Measurements from ENCODE around the gene BTN2A1.
"Not testable (repeated sequence)": the region's sequence is repeated elsewhere in the genome, so short reads cannot be mapped to it uniquely, and the experiment has no call there.

Gene BTN2A1

DNA sequence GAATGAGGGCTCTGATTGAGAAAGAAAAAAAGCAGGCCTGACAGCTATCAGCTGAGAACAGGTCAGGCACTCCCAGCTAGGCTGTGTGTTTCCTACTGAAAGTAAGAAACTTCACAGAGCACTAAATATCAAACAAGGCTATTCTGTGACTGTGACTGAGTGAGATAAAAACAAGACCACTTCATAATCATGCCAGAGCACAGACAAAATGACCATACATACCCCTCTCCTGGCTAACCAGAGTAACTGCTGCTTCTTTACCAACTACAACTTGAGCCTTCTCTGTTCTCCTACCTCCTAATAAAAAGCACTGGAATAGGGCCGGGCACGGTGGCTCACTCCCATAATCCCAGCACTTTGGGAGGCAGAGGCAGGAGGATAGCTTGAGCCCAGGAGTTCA, 35.5 kb downstream of the BTN2A1 start:
- no peak for DNase-seq (ENCODE audit: low read depth in 2 of 2)

DNA sequence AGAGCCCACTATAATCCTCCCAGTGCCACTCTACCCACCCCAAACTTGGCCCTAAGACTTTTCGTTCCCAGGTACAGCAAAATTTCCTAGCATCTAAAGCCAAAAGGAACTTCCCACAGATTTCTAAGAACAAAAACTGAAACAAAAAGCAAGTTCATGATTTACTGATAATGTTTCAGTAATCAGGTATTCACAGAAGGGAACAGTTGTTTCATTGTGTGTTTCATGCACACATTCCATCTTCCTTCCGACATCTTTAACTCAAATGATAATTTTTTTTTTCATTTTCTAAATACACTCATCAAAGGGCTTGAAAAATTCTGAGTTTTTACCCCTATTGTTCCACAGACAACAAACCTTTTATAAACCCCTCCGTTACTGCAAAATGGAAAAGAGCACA, 36.4 kb downstream of the BTN2A1 start:
- no peak for DNase-seq (ENCODE audit: low read depth in 2 of 2)

DNA sequence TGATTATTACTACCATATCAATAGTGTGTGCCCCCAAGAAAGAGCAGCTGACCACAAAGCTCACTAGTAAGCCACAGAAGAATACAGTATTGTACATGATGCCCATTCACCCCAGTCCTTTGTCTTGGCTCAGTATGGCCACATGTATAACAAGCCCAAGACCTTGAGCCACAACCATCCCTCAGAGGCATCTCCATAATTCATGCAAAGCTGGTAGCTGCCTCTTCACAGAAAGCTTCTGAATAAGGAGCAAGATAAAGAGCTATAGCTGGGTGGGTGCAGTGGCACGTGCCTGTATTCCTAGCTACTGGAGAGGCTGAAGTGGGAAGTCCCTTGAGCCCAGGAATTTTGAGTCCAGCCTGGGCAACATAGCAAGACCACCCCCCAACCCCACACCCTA, 37.5 kb downstream of the BTN2A1 start:
- DNase-seq (ENCODE audit: low read depth in 2 of 2), result no peak

DNA sequence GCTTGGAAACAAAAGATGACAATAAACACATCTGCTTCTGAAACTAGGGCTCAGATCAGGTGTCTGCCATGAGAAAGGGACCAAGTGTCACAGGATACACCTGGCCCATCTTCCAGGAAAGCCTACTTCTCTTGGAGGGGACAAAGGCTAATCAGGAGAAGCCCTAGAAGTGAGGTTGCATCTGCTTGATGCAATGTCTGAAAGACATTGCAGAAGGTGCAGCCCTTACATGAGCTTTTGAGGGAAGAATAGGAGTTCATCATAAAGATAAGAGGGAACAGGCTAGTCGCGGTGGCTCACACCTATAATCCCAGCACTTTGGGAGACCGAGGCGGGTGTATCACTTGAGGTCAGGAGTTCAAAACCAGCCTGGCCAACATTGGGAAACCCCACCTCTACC, 39.9 kb downstream of the BTN2A1 start:
- DNase-seq (ENCODE audit: low read depth in 2 of 2), result no peak

DNA sequence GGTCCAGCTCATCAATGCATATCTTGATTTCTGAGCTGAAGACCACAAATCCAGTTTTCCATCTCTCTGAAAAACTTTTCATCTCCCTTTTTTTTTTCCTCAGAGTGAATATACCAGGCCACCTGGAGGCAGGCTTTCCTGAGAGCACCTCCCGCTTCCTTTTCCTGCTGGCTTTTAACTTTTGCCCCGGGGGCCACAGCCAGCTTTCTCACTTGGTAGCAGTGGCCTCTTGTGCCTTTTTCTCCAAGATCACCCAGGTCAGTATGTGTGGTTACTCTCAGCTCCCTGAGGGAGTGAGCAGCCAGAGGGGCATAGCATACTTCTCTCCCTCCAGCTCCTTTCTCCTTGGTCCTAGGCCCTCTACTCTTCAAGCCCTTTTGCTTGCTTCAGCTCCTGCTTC, 42.3 kb downstream of the BTN2A1 start, which contains the start of gene BTN1A1:
Gene BTN1A1 (plus strand): TSS at position 202 of the 400 bp plus-strand sequence. CDS start 984 bp downstream, outside the sequence.
- DNase-seq (ENCODE audit: low read depth in 2 of 2), result no peak

DNA sequence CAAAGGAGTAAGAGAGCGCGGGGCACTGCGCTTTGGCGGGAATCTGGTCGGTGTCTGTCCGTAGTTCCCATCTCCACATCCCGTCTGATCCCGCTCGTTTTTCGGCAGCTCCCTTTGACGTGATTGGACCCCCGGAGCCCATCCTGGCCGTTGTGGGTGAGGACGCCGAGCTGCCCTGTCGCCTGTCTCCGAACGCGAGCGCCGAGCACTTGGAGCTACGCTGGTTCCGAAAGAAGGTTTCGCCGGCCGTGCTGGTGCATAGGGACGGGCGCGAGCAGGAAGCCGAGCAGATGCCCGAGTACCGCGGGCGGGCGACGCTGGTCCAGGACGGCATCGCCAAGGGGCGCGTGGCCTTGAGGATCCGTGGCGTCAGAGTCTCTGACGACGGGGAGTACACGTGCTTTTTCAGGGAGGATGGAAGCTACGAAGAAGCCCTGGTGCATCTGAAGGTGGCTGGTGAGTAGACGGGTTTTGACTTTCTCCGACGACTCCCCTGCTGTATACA, 43.8 kb downstream of the BTN2A1 start:
- peak in 1 of 2 donors; percentile 1 for DNase-seq (ENCODE audit: low read depth in 2 of 2)

DNA sequence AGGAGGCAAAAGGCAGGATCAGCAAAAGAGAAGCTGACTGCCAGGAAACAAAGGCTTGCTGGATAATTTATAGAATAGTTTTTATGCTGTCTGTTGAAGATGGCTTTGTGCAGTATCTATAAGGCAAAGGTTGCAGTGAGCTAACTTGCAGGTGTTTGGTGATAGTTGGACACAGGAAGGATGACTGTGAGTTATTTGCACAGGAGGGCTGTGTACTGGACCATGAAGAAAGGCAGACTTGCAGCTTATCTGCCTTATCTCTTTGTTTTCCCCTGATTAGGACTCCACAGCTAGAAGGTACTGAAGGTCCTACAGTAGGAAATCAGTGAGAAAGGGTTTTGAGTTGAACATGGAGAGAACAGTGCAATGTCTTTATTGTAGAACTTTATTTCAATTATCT, 44.4 kb downstream of the BTN2A1 start:
- DNase-seq (ENCODE audit: low read depth in 2 of 2), result no peak

DNA sequence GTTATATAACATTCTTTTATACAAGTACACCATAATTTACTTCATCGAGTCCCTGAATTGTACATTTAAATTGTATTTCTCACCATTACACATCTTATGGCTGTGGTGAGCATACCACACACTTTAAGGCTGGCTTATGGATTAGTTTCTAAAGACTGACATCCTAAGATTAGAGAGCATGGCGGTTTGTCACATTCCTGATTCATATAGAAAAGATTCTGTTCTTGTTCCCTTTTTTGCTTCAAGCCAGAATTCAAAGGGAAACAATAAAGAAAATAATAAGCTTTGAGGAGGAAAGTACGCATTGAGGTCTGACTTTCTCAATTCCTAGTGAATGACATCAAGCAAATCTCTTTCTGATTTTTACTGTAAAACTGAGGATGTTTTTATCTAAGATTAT, 44.9 kb downstream of the BTN2A1 start:
- DNase-seq (ENCODE audit: low read depth in 2 of 2), result no peak

DNA sequence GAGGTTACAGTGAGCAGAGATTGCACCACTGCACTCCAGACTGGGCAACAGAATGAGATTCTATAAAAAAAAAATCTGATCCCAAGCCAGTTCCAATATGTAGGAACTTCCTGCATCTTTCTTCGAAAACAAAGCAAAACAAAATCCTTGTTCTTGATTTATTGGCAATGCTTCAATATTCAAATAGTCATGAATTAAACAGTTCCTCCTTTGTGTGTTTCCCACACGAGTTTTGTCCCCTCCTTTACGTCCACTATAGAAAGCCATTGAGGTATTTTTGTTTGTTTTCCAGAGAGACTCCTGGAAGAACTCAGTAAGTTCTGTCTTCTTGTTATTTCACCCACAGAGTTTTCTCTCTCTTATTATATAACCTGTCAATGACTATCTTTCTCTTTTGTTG, 49.9 kb downstream of the BTN2A1 start:
- DNase-seq (ENCODE audit: low read depth in 2 of 2), result no peak

DNA sequence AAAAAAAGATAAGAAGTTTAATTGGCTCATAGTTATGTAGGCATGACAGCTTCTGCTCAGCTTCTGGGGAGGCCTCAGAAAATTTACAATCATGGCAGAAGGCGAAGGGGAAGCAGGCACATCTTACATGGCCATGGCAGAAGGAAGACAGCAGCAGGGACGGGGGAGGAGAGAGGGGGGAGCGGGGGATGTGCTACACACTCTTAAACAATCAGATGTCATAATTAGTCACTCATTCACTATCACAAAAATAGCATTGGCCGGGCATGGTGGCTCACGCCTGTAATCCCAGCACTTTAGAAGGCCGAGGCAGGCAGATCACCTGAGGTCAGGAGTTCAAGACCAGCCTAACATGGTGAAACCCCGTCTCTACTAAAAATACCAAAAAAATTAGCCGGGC, 53.3 kb downstream of the BTN2A1 start:
- not testable (repeated sequence) for DNase-seq (ENCODE audit: low read depth in 2 of 2)

DNA sequence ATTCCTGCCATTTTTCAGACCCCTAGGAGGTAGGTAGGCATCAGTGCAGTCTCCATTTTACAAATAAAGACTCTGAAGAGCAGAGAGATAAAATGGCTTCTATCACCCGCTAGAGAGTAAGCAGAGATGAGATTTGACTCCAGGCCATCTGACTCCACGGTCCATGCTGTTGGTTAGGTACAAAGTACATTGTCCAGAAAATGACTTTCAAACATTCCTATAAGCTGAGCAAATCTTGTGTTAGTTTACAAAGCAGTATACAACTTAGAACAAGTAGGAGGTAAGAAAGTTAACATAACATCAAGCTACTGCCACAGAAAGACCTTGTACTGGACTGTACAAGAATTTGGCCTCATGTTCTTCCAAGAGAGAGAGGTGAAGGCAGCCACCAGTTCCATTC, 57.2 kb downstream of the BTN2A1 start:
- no peak for DNase-seq (ENCODE audit: low read depth in 2 of 2)

DNA sequence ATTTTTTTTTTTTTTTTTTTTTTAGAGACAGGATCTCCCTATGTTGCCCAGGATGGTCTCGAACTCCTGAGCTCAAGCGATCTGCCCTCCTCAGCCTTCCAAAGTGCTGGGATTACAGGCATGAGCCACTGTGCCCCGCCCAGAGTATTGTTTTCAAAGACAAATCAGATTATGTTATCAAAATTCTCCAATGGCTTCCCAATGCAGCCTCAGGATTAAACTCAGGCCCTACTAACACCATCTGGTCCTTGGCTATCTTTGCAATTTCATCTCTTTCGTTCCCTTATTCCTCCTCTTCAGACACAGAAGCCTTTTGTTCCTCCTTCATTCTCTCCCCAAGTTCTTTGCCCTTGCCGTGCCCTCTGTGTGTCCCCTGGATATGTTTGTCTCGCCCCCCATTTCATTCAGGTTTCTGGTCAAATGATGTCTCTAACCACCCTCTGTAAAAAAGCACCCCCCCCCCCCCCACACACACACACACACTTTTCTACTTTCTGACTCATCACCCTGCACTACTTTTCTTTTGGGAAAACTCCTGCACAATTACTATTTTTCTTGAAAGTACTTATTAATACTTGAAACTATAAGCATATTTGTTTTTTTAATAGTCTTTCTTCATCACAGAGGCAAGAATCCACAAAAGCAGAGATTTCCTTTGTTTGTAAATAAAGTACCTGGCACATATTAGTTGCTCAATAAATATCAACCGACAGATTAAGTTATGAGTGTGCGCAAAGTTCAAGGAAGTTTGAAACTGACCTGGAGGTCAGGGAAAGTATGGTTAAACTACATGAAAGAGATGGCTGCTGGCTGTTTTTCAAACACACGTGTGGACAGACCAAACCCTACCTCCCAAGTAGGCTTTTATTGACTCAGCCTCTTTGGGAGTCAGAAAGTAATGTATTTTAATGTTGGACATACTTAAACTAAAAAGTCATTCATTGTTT, 59.0 kb downstream of the BTN2A1 start:
- no peak for DNase-seq (ENCODE audit: low read depth in 2 of 2)

Measured in stimulated activated CD8-positive, alpha-beta memory T cell treated with anti-CD3 and anti-CD28 coated beads, Interleukin-7, amount 100 ng/mL, for 1 hour (primary cell).